Measurements from ENCODE around the gene SHBG. TPM values are rescaled to one million over a fixed set of nuclear protein-coding genes. Genes with fewer than 3 reads are reported as not detected.

SHBG gene
- total RNA-seq, 1 experiment from 2014 or later = not detected

DNA sequence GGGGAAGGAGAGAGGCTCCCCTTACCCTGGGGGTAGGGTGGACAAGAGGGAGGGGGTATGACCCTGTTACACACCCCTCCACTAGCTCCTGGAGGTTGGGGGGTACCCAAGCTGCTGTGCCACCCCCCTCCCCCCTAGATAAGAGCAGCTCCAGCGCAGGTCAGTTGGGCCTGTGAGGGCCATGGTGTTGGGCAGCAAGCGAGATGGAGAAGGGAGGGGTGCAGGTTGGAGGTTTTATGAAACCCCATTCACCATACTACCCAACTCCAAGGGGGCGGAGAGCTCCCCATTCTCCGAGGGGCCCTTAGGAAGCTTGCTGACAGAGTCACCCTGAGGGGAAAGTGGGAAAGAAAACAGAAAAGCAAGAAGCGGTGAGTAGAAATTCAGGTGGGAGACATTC lies 38.3 kb upstream of the SHBG start:
- Histone ChIP-seq H3K4me2 (ENCODE audit: low read length) (no peak overlapping the region), H3K27ac (ENCODE audit: low read depth, low read length) (0 out of 2 replicates have a peak overlapping the region, but pooled peaks have one; percentile 33), H3K9me3 (ENCODE audit: control insufficient read depth in 1 of 2, insufficient read depth in 1 of 2, low read depth in 1 of 2, low read length in 2 of 2) (no peaks in the 10 kb centered on the region), H3K4me1 (ENCODE audit: control insufficient read depth in 1 of 2, insufficient read depth in 2 of 2, low read length in 2 of 2) (peaks cover 0 to 20% of the 10 kb centered on the region in 2 experiments; a peak in 2 of 4 replicates), H3K4me3 (replicated peaks in 1 of 2; ENCODE audit: low read depth in 1 of 2, low read length in 2 of 2) (no peak overlapping the region), H3K79me2 (ENCODE audit: insufficient read depth, low read length) (peaks cover 7% of the 10 kb centered on the region), H2AFZ (ENCODE audit: low read depth, low read length, poor library complexity, severe bottlenecking) (no peak overlapping the region), H3K27me3 (ENCODE audit: insufficient read depth, low read length) (no peaks in the 10 kb centered on the region), H4K20me1 (ENCODE audit: insufficient read depth) (no peaks in the 10 kb centered on the region), H3K36me3 (ENCODE audit: control insufficient read depth in 1 of 2, insufficient read depth in 2 of 2, low read length in 2 of 2) (peaks cover 50 to 62% of the 10 kb centered on the region in 2 experiments; a peak in 3 of 4 replicates), H3K9ac (ENCODE audit: low read length) (no peak overlapping the region), H3K9me2 (ENCODE audit: insufficient read depth) (no peaks in the 10 kb centered on the region)
- no peak for ATAC-seq
- ChIA-PET CTCF (no interaction called here), POLR2A (no interaction called here), RAD21 (ENCODE audit: low non-redundant PET in 1 of 2, low total read pairs in 2 of 2, uncharacterized antibody in 2 of 2, unreplicated experiment in 2 of 2) (no interaction called here)
- no peak for DNase-seq (ENCODE audit: low read depth, low spot score)
- BruUV-seq (replicated peaks) = no TSS peak
- TF ChIP-seq EZH2 (IDR thresholded peaks at IDR 0.05) = no peak
- intact Hi-C loops (cut with micrococcal nuclease) = no loop called here

DNA sequence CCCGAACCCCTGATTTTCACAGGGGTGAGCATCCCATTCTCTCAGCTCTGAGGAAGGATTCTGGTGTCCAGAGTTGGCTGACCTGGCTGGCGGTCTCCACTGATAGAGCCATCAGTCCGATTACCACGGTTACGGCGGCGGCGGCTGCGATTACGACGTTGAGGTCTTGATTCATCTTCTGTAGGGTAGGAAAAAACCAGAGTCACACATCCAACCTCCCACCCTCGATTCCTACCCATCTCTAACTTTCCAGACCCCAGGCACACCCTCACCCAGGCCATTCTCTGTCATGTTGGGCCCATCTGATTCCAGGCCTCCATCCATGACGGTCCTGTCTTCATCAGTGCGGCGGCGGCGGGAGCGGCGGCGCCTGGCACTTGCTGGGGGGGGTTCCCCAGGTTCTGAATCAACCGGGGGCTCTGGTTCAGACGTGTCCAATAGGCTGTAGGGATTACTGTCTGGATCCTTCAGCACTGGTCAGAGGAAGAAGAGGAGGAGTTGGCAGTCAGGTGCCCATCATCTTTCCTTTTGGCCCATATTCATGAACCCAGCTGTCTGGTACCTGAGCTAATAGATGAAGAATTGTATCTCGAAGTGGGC lies 37.4 kb upstream of the SHBG start:
- no peak overlapping the region for H3K9ac ChIP-seq (ENCODE audit: low read length)
- no peak overlapping the region for H3K4me3 ChIP-seq (replicated peaks in 1 of 2; ENCODE audit: low read depth in 1 of 2, low read length in 2 of 2)
- intact Hi-C loops (cut with micrococcal nuclease) = no loop called here
- no peak overlapping the region for H3K4me2 ChIP-seq (ENCODE audit: low read length)
- CTCF ChIA-PET = no interaction called here
- H3K4me1 ChIP-seq (ENCODE audit: control insufficient read depth in 1 of 2, insufficient read depth in 2 of 2, low read length in 2 of 2) = peaks cover 0 to 14% of the 10 kb centered on the region in 2 experiments; a peak in 2 of 4 replicates
- TF ChIP-seq RAD21 (IDR thresholded peaks at IDR 0.05; ENCODE audit: low read depth) (no peak), POLR2AphosphoS5 (IDR thresholded peaks at IDR 0.05; ENCODE audit: low read depth, low read length) (no peak), SP1 (IDR thresholded peaks at IDR 0.05; ENCODE audit: low read depth) (no peak), ELF1 (IDR thresholded peaks at IDR 0.05; ENCODE audit: borderline replicate concordance, low read depth) (no peak), POLR2A (IDR thresholded peaks at IDR 0.05; ENCODE audit: borderline replicate concordance, extremely low read depth, insufficient read depth, insufficient read length) (no peak), JUND (IDR thresholded peaks at IDR 0.05) (no peak)
- no peak for DNase-seq (ENCODE audit: low read depth, low spot score)
- BruUV-seq (replicated peaks) = no TSS peak
- H3K79me2 ChIP-seq (ENCODE audit: insufficient read depth, low read length) = no peaks in the 10 kb centered on the region
- peaks cover 55 to 57% of the 10 kb centered on the region in 2 experiments; a peak in 3 of 4 replicates for H3K36me3 ChIP-seq (ENCODE audit: control insufficient read depth in 1 of 2, insufficient read depth in 2 of 2, low read length in 2 of 2)
- H3K27me3 ChIP-seq (ENCODE audit: insufficient read depth, low read length) = no peaks in the 10 kb centered on the region
- no peaks in the 10 kb centered on the region for H4K20me1 ChIP-seq (ENCODE audit: insufficient read depth)
- H2AFZ ChIP-seq (ENCODE audit: low read depth, low read length, poor library complexity, severe bottlenecking) = no peak overlapping the region
- RAD21 ChIA-PET (ENCODE audit: low non-redundant PET in 1 of 2, low total read pairs in 2 of 2, uncharacterized antibody in 2 of 2, unreplicated experiment in 2 of 2) = no interaction called here
- no peaks in the 10 kb centered on the region for H3K9me2 ChIP-seq (ENCODE audit: insufficient read depth)
- no peak for ATAC-seq
- POLR2A ChIA-PET = no interaction called here
- no peaks in the 10 kb centered on the region for H3K9me3 ChIP-seq (ENCODE audit: control insufficient read depth in 1 of 2, insufficient read depth in 1 of 2, low read depth in 1 of 2, low read length in 2 of 2)
- no peak overlapping the region for H3K27ac ChIP-seq (ENCODE audit: low read depth, low read length)
